ENCODE measurements around the gene SART3.

GRCh38 chr12:108603743-108604142, 42.8 kb upstream of the SART3 start:
- TF ChIP-seq POLR2A (IDR thresholded peaks at IDR 0.05) (no peak), CTCF (IDR thresholded peaks at IDR 0.05) (no peak)
